IMR-90 (cell line): Measurements from ENCODE around the gene KNCN. TPM values are rescaled to one million over a fixed set of nuclear protein-coding genes. Genes with fewer than 3 reads are reported as not detected.

Source experiments
- ATAC-seq: fragments of 200-7000 bp; cut with Tn5 transposase; 2 replicates; pipeline ENCODE4 v1.9.1; 2020; ENCODE audit warnings: low read depth, mild to moderate bottlenecking, moderate library complexity
- BruUV-seq: library from RNA; stranded (reverse); fragments of 400-500 nt; replicated peaks from 2 replicates; lab custom pipeline; 2021; lab: Mats Ljungman, UMichigan
- CTCF ChIA-PET: fragments of 300-600 bp; formaldehyde crosslinking; extraction: SDS; loops from one replicate; lab custom pipeline; 2021; ENCODE audit warnings: antibody characterized with exemption; lab: Yijun Ruan, JAX
- POLR2A ChIA-PET: fragments of 300-600 bp; sonication (Branson Sonifier 250); formaldehyde crosslinking; loops from one replicate; lab custom pipeline; 2022; ENCODE audit warnings: antibody characterized with exemption; ENCODE audit not compliant: unreplicated experiment; lab: Charles Lee
- DNase-seq: peaks from one replicate; pipeline ENCODE4 v3.0.0; 2013
- H2AFZ ChIP-seq: replicated peaks from 2 replicates; pipeline ENCODE3; 2013; ENCODE audit warnings: low read length, mild to moderate bottlenecking; ENCODE audit not compliant: poor library complexity
- H2AK5ac ChIP-seq: 2 replicates; pipeline ENCODE4 v1.6.1; 2013; ENCODE audit warnings: low read depth, low read length, inconsistent platforms
- H2AK9ac ChIP-seq: replicated peaks from 2 replicates; pipeline ENCODE3; 2013; ENCODE audit warnings: mild to moderate bottlenecking, low read depth, low read length, moderate library complexity; ENCODE audit not compliant: poor library complexity
- H2BK120ac ChIP-seq: 2 replicates; pipeline ENCODE4 v1.6.1; 2013; ENCODE audit warnings: low read depth, low read length, inconsistent platforms
- H2BK15ac ChIP-seq: 3 replicates; pipeline ENCODE4 v1.6.1; 2013; ENCODE audit warnings: low read depth, low read length, inconsistent platforms
- H2BK20ac ChIP-seq: 2 replicates; pipeline ENCODE4 v1.6.1; 2013; ENCODE audit warnings: low read depth, mild to moderate bottlenecking, inconsistent platforms, low read length, moderate library complexity
- H2BK5ac ChIP-seq: 2 replicates; pipeline ENCODE4 v1.6.1; 2013; ENCODE audit warnings: mild to moderate bottlenecking, low read depth, low read length, inconsistent platforms; ENCODE audit not compliant: poor library complexity, severe bottlenecking
- H3K14ac ChIP-seq: replicated peaks from 2 replicates; pipeline ENCODE4 v1.6.1; 2013; ENCODE audit warnings: low read depth, low read length, inconsistent platforms
- H3K18ac ChIP-seq: 2 replicates; pipeline ENCODE4 v1.6.1; 2013; ENCODE audit warnings: low read depth, low read length, control low read depth
- H3K23ac ChIP-seq: 2 replicates; pipeline ENCODE4 v1.6.1; 2013; ENCODE audit warnings: low read depth, low read length, inconsistent platforms
- H3K27ac ChIP-seq: 2 replicates; pipeline ENCODE4 v1.5.1; 2013; ENCODE audit warnings: mild to moderate bottlenecking, control low read depth, low read length; ENCODE audit not compliant: insufficient read depth
- H3K27me3 ChIP-seq: 2 replicates; pipeline ENCODE4 v1.6.1; 2013; ENCODE audit warnings: low read length; ENCODE audit not compliant: control insufficient read depth, insufficient read depth
- H3K36me3 ChIP-seq: 2 replicates; pipeline ENCODE4 v1.6.1; 2013; ENCODE audit warnings: low read length, mixed read lengths; ENCODE audit not compliant: control insufficient read depth, insufficient read depth
- H3K4ac ChIP-seq: 2 replicates; pipeline ENCODE4 v1.6.1; 2013; ENCODE audit warnings: low read depth, low read length, inconsistent platforms
- H3K4me1 ChIP-seq: 2 replicates; pipeline ENCODE4 v1.6.1; 2013; ENCODE audit warnings: low read length, mixed read lengths; ENCODE audit not compliant: control insufficient read depth, insufficient read depth
- H3K4me2 ChIP-seq: 2 replicates; pipeline ENCODE4 v1.6.1; 2013; ENCODE audit warnings: low read depth, mild to moderate bottlenecking, control low read depth, low read length, moderate library complexity
- H3K4me3 ChIP-seq: 2 replicates; pipeline ENCODE4 v1.5.1; 2013; ENCODE audit warnings: low read depth, mild to moderate bottlenecking, control low read depth, low read length, moderate library complexity; ENCODE audit not compliant: insufficient read depth
- H3K56ac ChIP-seq: 2 replicates; pipeline ENCODE4 v1.6.1; 2013; ENCODE audit warnings: low read length, inconsistent platforms; ENCODE audit not compliant: insufficient read depth; ENCODE audit errors: extremely low read depth
- H3K79me1 ChIP-seq, 2 experiments: 2 replicates each; pipeline ENCODE4 v1.6.1; 2013; ENCODE audit warnings: low read length in 2 of 2, inconsistent platforms in 1 of 2, low read depth in 1 of 2
- H3K9ac ChIP-seq: 2 replicates; pipeline ENCODE4 v1.6.1; 2013; ENCODE audit warnings: low read depth, low read length, control low read depth
- H3K9me1 ChIP-seq: 2 replicates; pipeline ENCODE4 v1.6.1; 2013; ENCODE audit warnings: low read length, inconsistent platforms; ENCODE audit not compliant: insufficient read depth
- H3K9me3 ChIP-seq: 2 replicates; pipeline ENCODE4 v1.6.1; 2013; ENCODE audit warnings: low read length; ENCODE audit not compliant: control insufficient read depth, insufficient read depth
- H4K20me1 ChIP-seq: 2 replicates; pipeline ENCODE4 v1.6.1; 2013; ENCODE audit warnings: low read length, inconsistent platforms; ENCODE audit not compliant: insufficient read depth
- H4K5ac ChIP-seq: 2 replicates; pipeline ENCODE4 v1.6.1; 2013; ENCODE audit warnings: mild to moderate bottlenecking, low read depth, low read length, control low read depth
- H4K8ac ChIP-seq, 2 experiments: 2 replicates each; pipeline ENCODE4 v1.6.1; 2013; ENCODE audit warnings: low read depth in 2 of 2, low read length in 2 of 2, control low read depth in 1 of 2, inconsistent platforms in 1 of 2
- H4K91ac ChIP-seq: 2 replicates; pipeline ENCODE4 v1.6.1; 2013; ENCODE audit warnings: low read depth, low read length, inconsistent platforms; ENCODE audit not compliant: insufficient read depth
- RCOR1 ChIP-seq: IDR thresholded peaks from 2 replicates; pipeline ENCODE4 v1.6.1; 2012; ENCODE audit warnings: mild to moderate bottlenecking, low read length, improper control_type of control experiment; ENCODE audit not compliant: insufficient replicate concordance
- USF2 ChIP-seq: fragments of 150-350 bp; IDR thresholded peaks from 2 replicates; pipeline ENCODE4 v1.6.1; 2017; ENCODE audit warnings: mild to moderate bottlenecking, antibody characterized with exemption, low read length, low read depth
- WGBS, 2 experiments: methylation state at CpG; one replicate each; pipeline versions ENCODE4 v1.1.5 to v1.1.7; 2013; ENCODE audit warnings: missing lambda C conversion rate in 2 of 2; ENCODE audit not compliant: insufficient read length in 1 of 2; ENCODE audit errors: extremely low coverage in 2 of 2; 5-methylcytosine and 5-hydroxymethylcytosine counted together
- dilution Hi-C: fragments of 300-500 bp; cut with HindIII; formaldehyde crosslinking; loops from one replicate; pipeline ENCODE4 v1.14.3; 2018; ENCODE audit warnings: low sequenced_read_pairs; ENCODE audit not compliant: unreplicated experiment
- in situ Hi-C: fragments of 300-500 bp; cut with MboI; formaldehyde crosslinking; loops from 3 replicates; pipeline ENCODE4 v1.14.3; 2019; ENCODE audit warnings: low sequenced_read_pairs, inconsistent platforms, mixed read lengths
- intact Hi-C: fragments of 100-400 bp; cut with micrococcal nuclease; formaldehyde crosslinking; loops from 2 replicates; pipeline ENCODE4 v1.10.0; 2022
- polyA plus RNA-seq, 3 experiments: library from polyadenylated mRNA; depleted of rRNA; stranded (reverse); fragments of >200 nt; gene quantifications; 2 replicates each; pipeline ENCODE4 v1.2.3, GENCODE V29; 2012; ENCODE audit warnings: low replicate concordance in 1 of 3
- total RNA-seq: library from RNA; depleted of rRNA; stranded (reverse); fragments of >200 nt; gene quantifications from 2 replicates; pipeline ENCODE4 v1.2.3, GENCODE V29; 2012

Gene KNCN
- total and polyA plus RNA-seq, 2 of the 4 experiments (the other 2 are of a cell fraction): not detected

DNA sequence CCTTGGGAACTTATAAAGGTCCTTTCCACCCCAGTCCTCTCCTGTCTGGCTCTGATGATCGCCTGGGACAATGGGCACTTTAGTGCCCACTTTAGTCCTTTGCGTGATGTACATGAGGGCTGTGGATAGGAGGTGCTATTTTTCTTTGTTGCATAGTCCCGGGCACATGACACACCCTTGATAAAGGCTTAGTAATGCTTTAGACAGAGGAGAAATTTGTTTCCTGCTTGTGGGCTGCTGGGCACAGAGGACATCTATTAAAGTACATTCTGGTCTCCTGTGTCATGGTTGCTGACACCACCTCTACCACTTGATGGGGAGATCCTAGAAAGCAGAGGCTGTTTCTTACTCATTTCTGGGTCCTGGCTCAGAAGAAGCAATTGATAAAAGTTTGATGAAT, 5.4 kb upstream of the KNCN start:
- Histone ChIP-seq H3K18ac (no peak overlapping the region), H3K9me1 (no peaks in the 10 kb centered on the region; the same call in 1 of the 2 replicates), H3K36me3 (peaks cover 22% of the 10 kb centered on the region), H2AFZ (peak overlapping the region; percentile 32), H3K9ac (no peak overlapping the region), H2AK9ac (no peak overlapping the region), H3K56ac (no peak overlapping the region), H3K23ac (no peak overlapping the region), H3K4ac (no peak overlapping the region), H3K79me1 (no peaks in the 10 kb centered on the region), H3K27ac (no peak overlapping the region), H3K14ac (no peak overlapping the region), H2BK15ac (no peak overlapping the region), H3K4me2 (no peak overlapping the region), H4K20me1 (no peaks in the 10 kb centered on the region), H4K91ac (no peak overlapping the region), H2BK5ac (no peak overlapping the region), H4K8ac (no peak overlapping the region), H3K9me3 (no peaks in the 10 kb centered on the region), H2BK20ac (no peak overlapping the region), H2BK120ac (no peak overlapping the region), H3K4me1 (no peaks in the 10 kb centered on the region), H3K4me3 (no peak overlapping the region), H3K27me3 (peaks cover 7% of the 10 kb centered on the region), H4K5ac (no peak overlapping the region), H2AK5ac (no peak overlapping the region)
- CTCF ChIA-PET: no interaction called here
- no TSS peak for BruUV-seq
- in situ Hi-C loops (no loop called here), intact Hi-C loops (no loop called here), dilution Hi-C loops (no loop called here)
- no peak for TF ChIP-seq RCOR1
- peak; percentile 36; the same call in 1 of the 2 replicates for TF ChIP-seq USF2
- DNase-seq: peak; percentile 56
- POLR2A ChIA-PET: no interaction called here
- WGBS, 2 experiments: no CpG with 5 or more reads among the region's 3 CpGs
- ATAC-seq: peak; percentile 43
